ENCODE results near the gene ISOC2.
A peak's percentile ranks its signal among the peaks of the same experiment; 100 is the strongest.

ISOC2 gene

GRCh38 chr19:55460670-55461258 is 678 bp downstream of the ISOC2 start:
- no peak for TF ChIP-seq CTCF (IDR thresholded peaks at IDR 0.05)
- DNase-seq (ENCODE audit: low spot score): peak; percentile 88
- Histone ChIP-seq H3K4me3 (peak overlapping the region; percentile 85), H3K27ac (peak overlapping the region; percentile 78 to 96)

GRCh38 chr19:55459950-55460657 is 1.3 kb downstream of the ISOC2 start:
- no peak for TF ChIP-seq CTCF (IDR thresholded peaks at IDR 0.05)
- Histone ChIP-seq H3K4me3 (peak overlapping the region; percentile 85), H3K27ac (peak overlapping the region in 1 of 2 donors; percentile 96)
- DNase-seq (ENCODE audit: low spot score): no peak

- Histone ChIP-seq H3K27ac (peak overlapping the region in 1 of 2 donors; percentile 96), H3K4me3 (no peak overlapping the region)
- no peak for TF ChIP-seq CTCF (IDR thresholded peaks at IDR 0.05)
- DNase-seq (ENCODE audit: low spot score): no peak
Observed at GRCh38 chr19:55459551-55459949, 1.9 kb downstream of the ISOC2 start.

GRCh38 chr19:55457683-55458457 is 3.6 kb downstream of the ISOC2 start:
- no peak for DNase-seq (ENCODE audit: low spot score)
- TF ChIP-seq CTCF (IDR thresholded peaks at IDR 0.05): no peak
- Histone ChIP-seq H3K27ac (no peak overlapping the region), H3K4me3 (no peak overlapping the region)

GRCh38 chr19:55456347-55456746 is 5.1 kb downstream of the ISOC2 start:
- Histone ChIP-seq H3K27ac (no peak overlapping the region), H3K4me3 (no peak overlapping the region)
- no peak for TF ChIP-seq CTCF (IDR thresholded peaks at IDR 0.05)
- no peak for DNase-seq (ENCODE audit: low spot score)

GRCh38 chr19:55455576-55456235 is 5.7 kb downstream of the ISOC2 start:
- DNase-seq (ENCODE audit: low spot score): no peak
- no peak overlapping the region for H3K4me3 ChIP-seq
- TF ChIP-seq CTCF (IDR thresholded peaks at IDR 0.05): no peak
- H3K27ac ChIP-seq: no peak overlapping the region

All from coronary artery (tissue), 2 donors.